WERI-Rb-1 (cell line): ENCODE data around the gene CCDC33.

Experiments
- DNase-seq: peaks from one replicate; pipeline ENCODE4 v3.0.0-alpha.2; 2020
- H3K27ac ChIP-seq: fragments of 250-450 bp; sonication (Bioruptor Pico); 2 replicates; pipeline ENCODE4 v1.5.1; 2020; ENCODE audit warnings: mild to moderate bottlenecking, moderate library complexity
- H3K27me3 ChIP-seq: fragments of 250-450 bp; sonication (Bioruptor Pico); 2 replicates; pipeline ENCODE4 v1.5.1; 2021; ENCODE audit warnings: mild to moderate bottlenecking, low read depth, moderate library complexity; ENCODE audit not compliant: insufficient read depth, severe bottlenecking
- H3K36me3 ChIP-seq: fragments of 250-450 bp; sonication (Bioruptor Pico); 2 replicates; pipeline ENCODE4 v1.5.1; 2020; ENCODE audit warnings: mild to moderate bottlenecking, moderate library complexity
- H3K4me3 ChIP-seq: 2 replicates; pipeline ENCODE4 v1.5.1; 2011; ENCODE audit warnings: low read depth, mild to moderate bottlenecking, control low read depth, low read length
- H3K9me3 ChIP-seq: fragments of 250-450 bp; sonication (Bioruptor Pico); 2 replicates; pipeline ENCODE4 v1.5.1; 2021; ENCODE audit warnings: mild to moderate bottlenecking, moderate library complexity; ENCODE audit not compliant: severe bottlenecking
- CTCF ChIP-seq: IDR thresholded peaks from 2 replicates; pipeline ENCODE4 v1.5.1; 2011; ENCODE audit warnings: low read depth, mild to moderate bottlenecking, control low read depth, inconsistent platforms, low read length

CCDC33 gene

GRCh38 chr15:74378848-74379247 lies 142.7 kb downstream of the CCDC33 start:
- no peak overlapping the region for H3K27ac ChIP-seq
- no peaks in the 10 kb centered on the region for H3K9me3 ChIP-seq
- H3K4me3 ChIP-seq = no peak overlapping the region
- no peak for DNase-seq
- H3K36me3 ChIP-seq = no peaks in the 10 kb centered on the region
- no peaks in the 10 kb centered on the region for H3K27me3 ChIP-seq
- TF ChIP-seq CTCF = no peak

GRCh38 chr15:74380361-74381189 lies 144.4 kb downstream of the CCDC33 start:
- no peak for DNase-seq
- H3K9me3 ChIP-seq = no peaks in the 10 kb centered on the region
- H3K27me3 ChIP-seq = no peaks in the 10 kb centered on the region
- no peak overlapping the region for H3K27ac ChIP-seq
- no peaks in the 10 kb centered on the region for H3K36me3 ChIP-seq
- no peak overlapping the region for H3K4me3 ChIP-seq
- TF ChIP-seq CTCF = no peak

GRCh38 chr15:74381190-74381453 lies 145.0 kb downstream of the CCDC33 start:
- Histone ChIP-seq H3K4me3 (no peak overlapping the region), H3K27ac (no peak overlapping the region), H3K27me3 (no peaks in the 10 kb centered on the region), H3K9me3 (no peaks in the 10 kb centered on the region), H3K36me3 (no peaks in the 10 kb centered on the region)
- TF ChIP-seq CTCF = no peak
- no peak for DNase-seq

GRCh38 chr15:74381481-74381880 lies 145.4 kb downstream of the CCDC33 start:
- Histone ChIP-seq H3K27me3 (no peaks in the 10 kb centered on the region), H3K36me3 (no peaks in the 10 kb centered on the region), H3K27ac (no peak overlapping the region), H3K9me3 (no peaks in the 10 kb centered on the region), H3K4me3 (no peak overlapping the region)
- no peak for DNase-seq
- TF ChIP-seq CTCF = no peak

GRCh38 chr15:74382004-74382816 lies 146.1 kb downstream of the CCDC33 start:
- Histone ChIP-seq H3K36me3 (no peaks in the 10 kb centered on the region), H3K4me3 (no peak overlapping the region), H3K27me3 (no peaks in the 10 kb centered on the region), H3K27ac (peak overlapping the region; percentile 12), H3K9me3 (no peaks in the 10 kb centered on the region)
- TF ChIP-seq CTCF = peak; percentile 93
- peak; percentile 87 for DNase-seq
